HCT116 (cell line): ENCODE results near the gene LRRC46. TPM values are rescaled to one million over a fixed set of nuclear protein-coding genes. Genes with fewer than 3 reads are reported as not detected.

Experiments used
- ATAC-seq: fragments of 200-7000 bp; cut with Tn5 transposase; 2 replicates; pipeline ENCODE4 v1.9.1; 2020; ENCODE audit warnings: mild to moderate bottlenecking, moderate library complexity
- BruUV-seq: library from RNA; stranded (reverse); fragments of 400-500 nt; replicated peaks from 2 replicates; lab custom pipeline; 2021; lab: Mats Ljungman, UMichigan
- CTCF ChIA-PET: fragments of 300-600 bp; sonication (Branson Sonifier 250); formaldehyde crosslinking; loops from one replicate; lab custom pipeline; 2021; ENCODE audit warnings: antibody characterized with exemption; lab: Charles Lee
- POLR2A ChIA-PET: fragments of 300-600, 350-600 bp; sonication (Branson Sonifier 250); formaldehyde crosslinking; loops from one replicate; lab custom pipeline; 2021; ENCODE audit warnings: antibody characterized with exemption; lab: Charles Lee
- RAD21 ChIA-PET, 2 experiments: fragments of 300-600 bp; sonication (Branson Sonifier 250); formaldehyde crosslinking; loops; one replicate each; lab custom pipeline; 2023; ENCODE audit warnings: low total read pairs in 2 of 2; ENCODE audit not compliant: uncharacterized antibody in 2 of 2, unreplicated experiment in 2 of 2, low non-redundant PET in 1 of 2; lab: Charles Lee
- DNase-seq: peaks from one replicate; pipeline ENCODE4 v3.0.0-alpha.2; 2010; ENCODE audit warnings: low read depth, low spot score
- H2AFZ ChIP-seq: fragments of 200-600 bp; shearing (Covaris generic), sonication (generic); 2 replicates; pipeline ENCODE4 v1.6.1; 2017; ENCODE audit warnings: low read depth, mixed run types, mixed read lengths, antibody characterized with exemption, low read length; ENCODE audit not compliant: poor library complexity, severe bottlenecking
- H3K27ac ChIP-seq: 2 replicates; pipeline ENCODE4 v1.5.1; 2012; ENCODE audit warnings: low read depth, low read length
- H3K27me3 ChIP-seq: fragments of 200-600 bp; sonication (generic); 2 replicates; pipeline ENCODE4 v1.6.1; 2016; ENCODE audit warnings: mixed run types, low read length, mixed read lengths; ENCODE audit not compliant: insufficient read depth
- H3K36me3 ChIP-seq, 2 experiments: fragments of 200-500 bp in 1 of 2; fragments of 200-600 bp in 1 of 2; sonication (Bioruptor generic) in 1 of 2; sonication (generic) in 1 of 2; 2 replicates each; pipeline versions ENCODE4 v1.5.1 to v1.6.1; 2014 to 2016; ENCODE audit warnings: low read length in 2 of 2, inconsistent platforms in 1 of 2, mixed read lengths in 1 of 2, mixed run types in 1 of 2; ENCODE audit not compliant: insufficient read depth in 2 of 2, control insufficient read depth in 1 of 2
- H3K4me1 ChIP-seq, 2 experiments: fragments of 200-600 bp in 1 of 2; sonication (generic) in 1 of 2; 2 replicates each; pipeline versions ENCODE4 v1.5.1 to v1.6.1; 2012 to 2017; ENCODE audit warnings: low read length in 2 of 2, inconsistent platforms in 1 of 2, mild to moderate bottlenecking in 1 of 2, mixed read lengths in 1 of 2, mixed run types in 1 of 2, moderate library complexity in 1 of 2; ENCODE audit not compliant: insufficient read depth in 2 of 2, control insufficient read depth in 1 of 2
- H3K4me2 ChIP-seq: fragments of 200-600 bp; sonication (generic); 2 replicates; pipeline ENCODE4 v1.6.1; 2017; ENCODE audit warnings: mixed run types, low read length, mixed read lengths
- H3K4me3 ChIP-seq, 2 experiments: fragments of 200-600 bp in 1 of 2; sonication (generic) in 1 of 2; replicated peaks in 1 of 2; 2 replicates each; pipeline ENCODE4 v1.5.1; 2011 to 2016; ENCODE audit warnings: low read length in 2 of 2, control low read depth in 1 of 2, low read depth in 1 of 2, mild to moderate bottlenecking in 1 of 2, mixed read lengths in 1 of 2, mixed run types in 1 of 2
- H3K79me2 ChIP-seq: fragments of 200-600 bp; sonication (generic); 2 replicates; pipeline ENCODE4 v1.6.1; 2017; ENCODE audit warnings: mild to moderate bottlenecking, mixed run types, low read length, moderate library complexity, mixed read lengths; ENCODE audit not compliant: insufficient read depth
- H3K9ac ChIP-seq: fragments of 200-600 bp; sonication (generic); 2 replicates; pipeline ENCODE4 v1.6.1; 2016; ENCODE audit warnings: low read length, mixed read lengths
- H3K9me2 ChIP-seq: fragments of 200-600 bp; sonication (generic), shearing (Covaris generic); 2 replicates; pipeline ENCODE4 v1.6.1; 2017; ENCODE audit warnings: mixed run types, mild to moderate bottlenecking, moderate library complexity; ENCODE audit not compliant: insufficient read depth
- H3K9me3 ChIP-seq, 2 experiments: fragments of 200-500 bp in 1 of 2; fragments of 200-600 bp in 1 of 2; sonication (Bioruptor generic) in 1 of 2; sonication (generic) in 1 of 2; 2 replicates each; pipeline ENCODE4 v1.6.1; 2014 to 2017; ENCODE audit warnings: low read length in 2 of 2, mixed read lengths in 2 of 2, inconsistent platforms in 1 of 2, low read depth in 1 of 2, mild to moderate bottlenecking in 1 of 2, mixed run types in 1 of 2, moderate library complexity in 1 of 2; ENCODE audit not compliant: control insufficient read depth in 1 of 2, insufficient read depth in 1 of 2
- H4K20me1 ChIP-seq: fragments of 200-600 bp; sonication (generic), shearing (Covaris generic); 2 replicates; pipeline ENCODE4 v1.6.1; 2017; ENCODE audit warnings: mixed run types, mild to moderate bottlenecking, moderate library complexity; ENCODE audit not compliant: insufficient read depth
- EGR1 ChIP-seq: IDR thresholded peaks from 2 replicates; pipeline ENCODE4 v1.6.1; 2012; ENCODE audit warnings: low read depth
- EZH2 ChIP-seq: fragments of 200-600 bp; sonication (generic); IDR thresholded peaks from 2 replicates; pipeline ENCODE4 v1.6.1; 2017; ENCODE audit warnings: antibody characterized with exemption, mixed run types
- JUND ChIP-seq: IDR thresholded peaks from 2 replicates; pipeline ENCODE4 v1.6.1; 2012
- RAD21 ChIP-seq: IDR thresholded peaks from 2 replicates; pipeline ENCODE4 v1.6.1; 2012; ENCODE audit warnings: low read depth, mild to moderate bottlenecking
- SP1 ChIP-seq: IDR thresholded peaks from 2 replicates; pipeline ENCODE4 v1.6.1; 2012; ENCODE audit warnings: low read depth
- YY1 ChIP-seq: IDR thresholded peaks from 2 replicates; pipeline ENCODE4 v1.6.1; 2011; ENCODE audit warnings: low read length, low read depth, moderate library complexity, mild to moderate bottlenecking; ENCODE audit not compliant: insufficient replicate concordance; ENCODE audit errors: extremely low read depth
- ZBTB33 ChIP-seq: IDR thresholded peaks from 2 replicates; pipeline ENCODE4 v1.6.1; 2011; ENCODE audit warnings: mild to moderate bottlenecking, low read length, moderate library complexity; ENCODE audit not compliant: insufficient replicate concordance; ENCODE audit errors: extremely low read depth
- intact Hi-C: fragments of 100-400 bp; cut with micrococcal nuclease; formaldehyde crosslinking; loops from 2 replicates; pipeline ENCODE4 v1.10.0; 2022
- total RNA-seq: library from RNA; stranded (reverse); gene quantifications from one replicate; pipeline ENCODE4 v1.2.1, GENCODE V29; 2021; ENCODE audit not compliant: unreplicated experiment

The LRRC46 gene
- total RNA-seq, 1 experiment from 2014 or later = 0.76 TPM

GRCh38 chr17:47815106-47815918, 16.2 kb upstream of the LRRC46 start:
- RAD21 ChIA-PET = no interaction called here
- no peak overlapping the region for H3K9ac ChIP-seq
- H2AFZ ChIP-seq = no peak overlapping the region
- no TSS peak for BruUV-seq
- CTCF ChIA-PET = no interaction called here
- no peaks in the 10 kb centered on the region for H3K27me3 ChIP-seq
- H3K36me3 ChIP-seq = peaks cover 0 to 2% of the 10 kb centered on the region in 2 experiments; a peak in 2 of 4 replicates
- intact Hi-C loops = no loop called here
- ATAC-seq (no peak), DNase-seq (no peak)
- no peaks in the 10 kb centered on the region for H3K79me2 ChIP-seq
- H3K9me2 ChIP-seq = no peaks in the 10 kb centered on the region
- H4K20me1 ChIP-seq = no peaks in the 10 kb centered on the region
- H3K27ac ChIP-seq = no peak overlapping the region
- H3K9me3 ChIP-seq = no peaks in the 10 kb centered on the region
- POLR2A ChIA-PET = interaction anchor here (1.0 kb wide), 2 partner anchors 16 to 80 kb away, joined by 3 to 4 read pairs; partner anchors contain the start of genes LRRC46 and MRPL10
- H3K4me2 ChIP-seq = no peak overlapping the region
- H3K4me3 ChIP-seq = no peak overlapping the region
- TF ChIP-seq EGR1 (no peak), JUND (no peak), SP1 (no peak), YY1 (no peak), RAD21 (no peak), EZH2 (no peak), ZBTB33 (no peak)
- H3K4me1 ChIP-seq = peaks cover 18 to 26% of the 10 kb centered on the region in 2 experiments
